Large intestine (tissue), 12 donors: ENCODE measurements around the gene TNS2. TPM values are rescaled to one million over a fixed set of nuclear protein-coding genes. Genes with fewer than 3 reads are reported as not detected.

ENCODE experiments used
- DNase-seq, 2 donors: peaks; one replicate each; pipeline versions ENCODE4 v3.0.0 to v3.0.0-alpha.2; 2013
- H3K27ac ChIP-seq: one replicate; pipeline ENCODE4 v1.5.1; 2013; ENCODE audit warnings: low read length
- H3K27me3 ChIP-seq: 2 replicates; pipeline ENCODE4 v1.6.1; 2013; ENCODE audit warnings: low read length; ENCODE audit not compliant: control insufficient read depth, insufficient read depth
- H3K36me3 ChIP-seq: 2 replicates; pipeline ENCODE4 v1.6.1; 2013; ENCODE audit warnings: low read length; ENCODE audit not compliant: control insufficient read depth, insufficient read depth
- H3K4me1 ChIP-seq: one replicate; pipeline ENCODE4 v1.6.1; 2013; ENCODE audit warnings: low read length; ENCODE audit not compliant: control insufficient read depth, insufficient read depth
- H3K4me3 ChIP-seq: one replicate; pipeline ENCODE4 v1.5.1; 2013; ENCODE audit warnings: low read length
- H3K9me3 ChIP-seq: one replicate; pipeline ENCODE4 v1.6.1; 2013; ENCODE audit warnings: mild to moderate bottlenecking, low read depth, low read length, moderate library complexity; ENCODE audit not compliant: control insufficient read depth
- WGBS: methylation state at CpG from one replicate; pipeline ENCODE4 v1.1.5; 2013; ENCODE audit warnings: low lambda C conversion rate; ENCODE audit not compliant: insufficient coverage; 5-methylcytosine and 5-hydroxymethylcytosine counted together
- long read RNA-seq, 11 donors: transcript quantifications; one replicate each; lab custom pipeline, GENCODE V29; 2026
- polyA plus RNA-seq: library from polyadenylated mRNA; unstranded; fragments of 120-200 nt; gene quantifications from one replicate; pipeline ENCODE4 v1.2.1, GENCODE V29; 2013

TNS2 gene, protein sequence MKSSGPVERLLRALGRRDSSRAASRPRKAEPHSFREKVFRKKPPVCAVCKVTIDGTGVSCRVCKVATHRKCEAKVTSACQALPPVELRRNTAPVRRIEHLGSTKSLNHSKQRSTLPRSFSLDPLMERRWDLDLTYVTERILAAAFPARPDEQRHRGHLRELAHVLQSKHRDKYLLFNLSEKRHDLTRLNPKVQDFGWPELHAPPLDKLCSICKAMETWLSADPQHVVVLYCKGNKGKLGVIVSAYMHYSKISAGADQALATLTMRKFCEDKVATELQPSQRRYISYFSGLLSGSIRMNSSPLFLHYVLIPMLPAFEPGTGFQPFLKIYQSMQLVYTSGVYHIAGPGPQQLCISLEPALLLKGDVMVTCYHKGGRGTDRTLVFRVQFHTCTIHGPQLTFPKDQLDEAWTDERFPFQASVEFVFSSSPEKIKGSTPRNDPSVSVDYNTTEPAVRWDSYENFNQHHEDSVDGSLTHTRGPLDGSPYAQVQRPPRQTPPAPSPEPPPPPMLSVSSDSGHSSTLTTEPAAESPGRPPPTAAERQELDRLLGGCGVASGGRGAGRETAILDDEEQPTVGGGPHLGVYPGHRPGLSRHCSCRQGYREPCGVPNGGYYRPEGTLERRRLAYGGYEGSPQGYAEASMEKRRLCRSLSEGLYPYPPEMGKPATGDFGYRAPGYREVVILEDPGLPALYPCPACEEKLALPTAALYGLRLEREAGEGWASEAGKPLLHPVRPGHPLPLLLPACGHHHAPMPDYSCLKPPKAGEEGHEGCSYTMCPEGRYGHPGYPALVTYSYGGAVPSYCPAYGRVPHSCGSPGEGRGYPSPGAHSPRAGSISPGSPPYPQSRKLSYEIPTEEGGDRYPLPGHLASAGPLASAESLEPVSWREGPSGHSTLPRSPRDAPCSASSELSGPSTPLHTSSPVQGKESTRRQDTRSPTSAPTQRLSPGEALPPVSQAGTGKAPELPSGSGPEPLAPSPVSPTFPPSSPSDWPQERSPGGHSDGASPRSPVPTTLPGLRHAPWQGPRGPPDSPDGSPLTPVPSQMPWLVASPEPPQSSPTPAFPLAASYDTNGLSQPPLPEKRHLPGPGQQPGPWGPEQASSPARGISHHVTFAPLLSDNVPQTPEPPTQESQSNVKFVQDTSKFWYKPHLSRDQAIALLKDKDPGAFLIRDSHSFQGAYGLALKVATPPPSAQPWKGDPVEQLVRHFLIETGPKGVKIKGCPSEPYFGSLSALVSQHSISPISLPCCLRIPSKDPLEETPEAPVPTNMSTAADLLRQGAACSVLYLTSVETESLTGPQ (N-terminal part only)
- 43.5 TPM for polyA plus RNA-seq
- long read RNA-seq, donor 1, partial matches to known transcripts, result 0 of 1 reads
- long read RNA-seq, donor 1, other reads (novel, unspliced or antisense), result 0 of 1 reads
- long read RNA-seq, donor 2, partial matches to known transcripts, result 0 of 17 reads
- long read RNA-seq, donor 2, other reads (novel, unspliced or antisense), result 15 of 17 reads
- long read RNA-seq, donor 3, result 0 reads
- long read RNA-seq, donor 4, result 0 reads
- long read RNA-seq, donor 5, partial matches to known transcripts, result 10 of 10 reads
- long read RNA-seq, donor 5, other reads (novel, unspliced or antisense), result 0 of 10 reads
- long read RNA-seq, donor 6, result 0 reads
- long read RNA-seq, donor 7, partial matches to known transcripts, result 9 of 11 reads
- long read RNA-seq, donor 7, other reads (novel, unspliced or antisense), result 0 of 11 reads
- long read RNA-seq, donor 8, partial matches to known transcripts, result 21 of 31 reads
- long read RNA-seq, donor 8, other reads (novel, unspliced or antisense), result 6 of 31 reads
- long read RNA-seq, donor 9, partial matches to known transcripts, result 0 of 7 reads
- long read RNA-seq, donor 9, other reads (novel, unspliced or antisense), result 5 of 7 reads
- long read RNA-seq, donor 10, partial matches to known transcripts, result 21 of 28 reads
- long read RNA-seq, donor 10, other reads (novel, unspliced or antisense), result 7 of 28 reads
- long read RNA-seq, donor 11, partial matches to known transcripts, result 5 of 6 reads
- long read RNA-seq, donor 11, other reads (novel, unspliced or antisense), result 0 of 6 reads

DNA sequence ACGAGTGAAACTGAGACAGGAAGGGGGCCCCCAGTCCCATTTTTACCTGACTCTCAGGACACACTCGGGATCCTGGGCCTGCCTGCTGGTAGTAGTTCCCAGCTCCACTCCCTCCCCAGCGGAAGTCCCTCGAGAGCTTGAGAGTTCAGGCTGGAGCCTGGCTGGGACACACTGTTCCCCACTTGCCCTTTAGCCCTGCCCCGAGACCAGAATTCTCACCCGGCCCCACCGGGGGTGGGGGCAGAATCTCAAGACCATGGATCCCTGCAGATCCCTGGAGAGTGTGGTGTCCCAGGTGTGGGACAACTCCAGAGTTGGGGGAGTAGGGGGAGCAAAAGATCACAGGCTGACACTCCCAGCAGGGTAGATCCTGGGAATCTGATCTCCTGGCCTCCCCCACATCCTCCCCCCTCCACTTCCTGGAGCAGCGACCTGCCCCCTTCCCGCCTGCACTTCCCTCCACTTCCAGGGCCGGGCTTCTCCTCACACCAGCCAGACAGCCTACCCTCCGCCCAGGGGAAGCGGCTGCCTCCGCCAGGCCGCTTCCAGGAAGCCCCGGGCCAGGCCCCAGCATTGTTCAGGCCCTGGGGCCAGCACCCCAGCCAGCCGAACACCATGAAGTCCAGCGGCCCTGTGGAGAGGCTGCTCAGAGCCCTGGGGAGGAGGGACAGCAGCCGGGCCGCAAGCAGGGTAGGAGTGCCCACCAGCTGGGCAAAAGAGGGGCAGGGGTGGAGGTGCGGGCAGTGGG is at the start of gene TNS2:
Gene TNS2, plus strand, starts transcription at position 495 of the 748 bp plus-strand sequence. Its CDS starts 121 bp downstream, at position 616.
- no CpG with 5 or more reads among the region's 20 CpGs for WGBS
- Histone ChIP-seq H3K4me3 (peak within 1 kb of the TSS; percentile 37), H3K27ac (peak within 1 kb of the TSS; percentile 93), H3K36me3 (peaks cover 9% of the 10 kb centered on the region), H3K9me3 (no peaks in the 10 kb centered on the region), H3K27me3 (no peaks in the 10 kb centered on the region), H3K4me1 (peaks cover 78% of the 10 kb centered on the region)
- peak; percentile 69 to 86 for DNase-seq

DNA sequence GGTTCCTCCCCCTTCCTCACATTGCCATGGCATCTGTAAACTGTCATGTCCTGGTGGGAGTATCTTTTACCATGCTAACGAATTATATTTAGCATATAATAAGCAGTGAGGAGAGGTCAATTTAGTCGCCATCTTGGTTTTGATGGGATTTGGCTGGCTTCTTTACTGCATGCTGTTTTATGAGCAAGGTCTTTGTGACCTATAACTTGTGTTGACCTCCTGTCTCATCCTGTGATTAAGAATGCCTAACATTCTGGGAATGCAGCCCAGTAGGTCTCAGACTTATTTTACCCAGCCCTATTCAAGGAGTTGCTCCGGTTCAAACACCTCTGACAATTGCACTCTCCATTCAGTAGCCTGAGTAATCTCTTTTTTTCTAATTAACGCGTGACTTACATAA is 45.7 kb upstream of the TNS2 start:
- no peak overlapping the region for H3K27ac ChIP-seq

DNA sequence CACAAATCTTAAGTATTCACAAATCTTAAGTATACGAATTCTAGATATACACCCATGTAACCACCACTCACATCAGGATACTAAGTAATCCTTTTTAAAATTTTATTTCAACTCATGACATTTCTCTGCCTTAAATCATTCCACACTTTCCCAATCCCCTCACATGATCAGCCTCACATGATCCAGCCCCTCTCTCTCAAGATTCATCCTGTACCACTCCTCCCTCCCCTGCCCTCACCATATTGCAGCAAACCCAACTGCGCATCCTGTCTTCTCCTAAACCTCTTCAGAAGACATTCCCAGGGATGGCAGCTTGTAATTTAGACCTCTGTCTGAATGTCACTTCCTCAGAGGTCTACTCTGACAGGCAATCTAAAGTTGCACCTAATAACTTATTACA is 45.3 kb upstream of the TNS2 start:
- Histone ChIP-seq H3K36me3 (no peaks in the 10 kb centered on the region), H3K27me3 (no peaks in the 10 kb centered on the region), H3K9me3 (no peaks in the 10 kb centered on the region), H3K4me3 (no peak overlapping the region), H3K4me1 (peaks cover 21% of the 10 kb centered on the region), H3K27ac (no peak overlapping the region)
- WGBS, result 80% methylated on average over 1 of the region's 2 CpGs
- no peak for DNase-seq

More for the DNA sequence above, 45.7 kb upstream of the TNS2 start:
- Histone ChIP-seq H3K4me3 (no peak overlapping the region), H3K9me3 (no peaks in the 10 kb centered on the region), H3K36me3 (no peaks in the 10 kb centered on the region), H3K27me3 (no peaks in the 10 kb centered on the region), H3K4me1 (peaks cover 23% of the 10 kb centered on the region)
- no CpG with 5 or more reads among the region's 5 CpGs for WGBS
- DNase-seq, result no peak

DNA sequence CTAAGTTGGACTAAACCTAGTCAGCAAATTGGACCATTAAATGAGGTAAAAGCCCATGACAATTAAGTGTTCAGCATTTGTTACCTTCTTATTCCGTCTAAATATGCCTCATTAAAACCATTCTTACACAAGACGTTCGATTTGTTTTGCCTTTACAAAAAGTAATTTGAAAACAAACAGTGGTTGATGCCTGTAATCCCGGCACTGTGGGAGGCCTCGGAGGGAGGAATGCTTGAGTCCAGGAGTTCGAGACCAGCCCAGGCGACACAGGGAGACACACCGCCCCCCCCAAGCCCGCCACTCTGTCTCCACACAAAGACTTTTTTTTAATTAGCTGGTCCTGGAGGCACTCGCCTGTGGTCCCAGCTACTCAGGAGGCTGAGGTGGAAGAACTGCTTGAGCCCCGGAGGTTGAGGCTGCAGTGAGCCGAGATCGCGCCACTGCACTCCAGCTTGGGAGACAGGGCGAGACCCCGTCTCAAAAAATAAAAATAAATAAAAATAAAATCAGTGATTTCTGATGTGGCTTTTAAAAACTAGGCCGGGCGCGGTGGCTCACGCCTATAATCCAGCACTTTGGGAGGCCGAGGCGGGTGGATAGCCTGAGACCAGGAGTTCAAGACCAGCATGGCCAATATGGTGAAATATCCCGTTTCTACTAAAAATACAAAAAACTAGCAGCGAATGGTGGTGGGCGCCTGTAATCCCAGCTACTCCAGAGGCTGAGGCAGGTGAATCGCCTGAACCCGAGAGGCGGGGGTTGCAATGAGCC is 44.5 kb upstream of the TNS2 start:
- DNase-seq, result peak in 1 of 2 donors; percentile 39
- Histone ChIP-seq H3K9me3 (no peaks in the 10 kb centered on the region), H3K36me3 (no peaks in the 10 kb centered on the region), H3K4me3 (peak overlapping the region; percentile 90), H3K27ac (peak overlapping the region; percentile 94), H3K4me1 (peaks cover 14% of the 10 kb centered on the region), H3K27me3 (no peaks in the 10 kb centered on the region)
- WGBS, result 40% methylated on average over 1 of the region's 28 CpGs

DNA sequence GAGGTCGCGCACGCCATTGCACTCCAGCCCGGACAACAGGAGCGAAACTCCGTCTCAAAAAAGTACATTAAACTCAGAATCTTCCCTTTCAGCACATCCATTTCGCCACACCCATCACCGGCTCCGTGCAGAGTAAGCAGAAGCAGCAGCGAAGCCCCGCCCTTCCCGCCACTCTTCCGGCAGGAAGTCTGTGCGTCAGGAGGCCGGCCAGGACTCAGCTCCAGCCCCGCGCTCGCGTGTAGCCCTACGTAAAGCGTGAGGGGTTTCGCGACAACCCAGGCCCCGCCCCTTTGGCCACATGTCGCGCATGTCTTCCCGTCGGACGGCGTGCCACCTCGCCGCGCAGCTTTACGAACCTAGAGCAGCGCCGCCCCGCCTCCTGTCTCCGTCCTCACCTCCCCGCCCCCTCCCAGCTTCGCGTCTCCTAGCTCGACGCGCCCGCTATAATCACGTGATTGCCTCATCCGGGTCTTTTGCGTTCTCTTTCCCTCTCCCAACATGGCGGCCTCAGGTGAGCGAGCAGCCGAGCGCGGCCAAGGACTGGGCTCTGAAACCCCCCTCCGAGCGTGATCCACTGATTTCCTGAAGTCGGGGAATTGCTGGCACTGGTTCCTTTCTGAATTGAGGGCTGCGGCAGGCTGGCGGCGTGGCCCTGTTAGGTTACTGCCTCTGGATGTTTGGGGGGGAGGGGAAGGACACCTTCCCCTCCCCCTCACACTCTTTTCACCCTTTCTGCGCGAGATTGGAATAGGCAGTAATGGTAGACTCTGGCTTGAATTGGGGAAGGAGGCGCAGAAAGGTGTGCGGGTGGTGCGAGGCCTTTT is 43.7 kb upstream of the TNS2 start, which contains the start of gene EIF4B:
Gene EIF4B, plus strand, starts transcription at position 471 of the 824 bp plus-strand sequence. Its CDS starts 28 bp downstream, at position 499.
- Histone ChIP-seq H3K4me3 (peak within 1 kb of the TSS; percentile 90), H3K27ac (peak within 1 kb of the TSS; percentile 94), H3K36me3 (peaks cover 5% of the 10 kb centered on the region), H3K9me3 (no peaks in the 10 kb centered on the region), H3K4me1 (peaks cover 15% of the 10 kb centered on the region), H3K27me3 (no peaks in the 10 kb centered on the region)
- WGBS, result no CpG with 5 or more reads among the region's 64 CpGs
- peak; percentile 100 for DNase-seq

DNA sequence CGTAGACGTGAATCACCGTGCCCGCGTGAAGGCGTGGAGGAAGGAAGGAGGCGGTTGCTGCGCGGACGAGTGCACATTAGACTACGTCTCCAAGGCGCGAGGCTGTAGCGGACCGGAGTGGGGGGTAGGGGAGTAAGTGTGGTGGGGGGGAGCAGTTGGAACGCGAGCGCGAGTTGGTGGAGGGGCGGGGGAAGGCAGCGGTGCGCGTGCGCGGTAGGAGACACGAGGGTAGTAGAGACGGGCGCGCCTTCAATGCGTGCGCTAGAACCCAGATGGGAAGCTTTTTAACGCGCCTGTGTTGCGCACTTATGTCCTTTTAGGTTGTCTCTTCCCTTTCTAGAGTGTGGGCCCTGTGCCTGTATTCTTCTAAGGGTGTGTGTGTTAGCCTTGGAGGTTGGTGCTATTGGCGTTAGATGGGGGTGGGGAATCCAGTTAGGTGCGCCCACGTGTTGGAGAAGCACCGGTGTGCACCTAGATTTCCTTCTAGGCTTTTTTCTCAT is 43.0 kb upstream of the TNS2 start:
- peak overlapping the region; percentile 94 for H3K27ac ChIP-seq
- peaks cover 21% of the 10 kb centered on the region for H3K4me1 ChIP-seq
- H3K9me3 ChIP-seq, result no peaks in the 10 kb centered on the region
- no peaks in the 10 kb centered on the region for H3K27me3 ChIP-seq
- H3K36me3 ChIP-seq, result peaks cover 7% of the 10 kb centered on the region
- DNase-seq, result peak; percentile 73 to 77
- H3K4me3 ChIP-seq, result peak overlapping the region; percentile 90
- no CpG with 5 or more reads among the region's 38 CpGs for WGBS

DNA sequence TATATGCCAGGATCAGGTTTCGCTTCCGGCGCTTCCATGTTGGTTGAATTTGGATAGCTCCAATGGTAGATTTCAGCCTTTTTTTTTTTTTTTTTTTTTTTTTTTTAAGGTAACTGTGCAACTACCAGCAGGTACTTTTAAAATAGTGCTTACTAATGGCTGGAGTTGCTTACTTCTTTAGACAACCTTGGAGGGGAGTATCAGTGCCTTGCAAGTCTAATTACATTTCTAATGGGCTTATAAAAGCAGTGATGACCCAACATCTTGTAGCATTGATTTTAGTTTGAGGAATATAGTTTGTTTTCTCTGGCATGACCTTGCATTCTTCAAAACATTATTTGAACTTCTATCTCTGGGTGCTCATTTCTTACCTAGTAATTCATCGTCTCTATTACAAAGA is 42.5 kb upstream of the TNS2 start:
- H3K9me3 ChIP-seq, result no peaks in the 10 kb centered on the region
- peaks cover 24% of the 10 kb centered on the region for H3K4me1 ChIP-seq
- H3K4me3 ChIP-seq, result peak overlapping the region; percentile 90
- H3K36me3 ChIP-seq, result peaks cover 7% of the 10 kb centered on the region
- no peak for DNase-seq
- H3K27me3 ChIP-seq, result no peaks in the 10 kb centered on the region
- H3K27ac ChIP-seq, result peak overlapping the region; percentile 94
- WGBS, result no CpG with 5 or more reads among the region's 4 CpGs
